ENCODE data around the gene NR1D2.

DNA sequence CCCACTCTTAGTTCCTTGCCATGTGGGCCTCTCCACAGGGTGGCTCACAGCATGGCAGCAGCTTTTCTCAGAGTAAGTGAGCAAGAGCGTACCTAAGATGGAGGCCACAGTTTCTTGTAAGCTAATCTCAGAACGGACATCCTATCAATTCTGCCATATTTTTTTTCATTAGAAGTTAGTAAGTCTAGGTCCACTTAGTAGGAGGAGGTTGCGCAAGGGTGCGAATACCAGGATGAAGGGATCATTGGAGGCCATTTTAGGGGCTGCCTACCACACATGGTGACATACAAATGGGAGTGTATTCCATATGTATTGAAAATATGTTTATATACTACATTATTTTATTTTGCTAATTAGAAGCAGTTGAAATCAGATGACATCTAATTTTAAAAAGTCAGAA is 31.5 kb downstream of the NR1D2 start:
- no peak for TF ChIP-seq EZH2 (IDR thresholded peaks at IDR 0.05; ENCODE audit: borderline replicate concordance, low read depth, low read length, poor library complexity, severe bottlenecking)
- TF ChIP-seq, protein P1, sequence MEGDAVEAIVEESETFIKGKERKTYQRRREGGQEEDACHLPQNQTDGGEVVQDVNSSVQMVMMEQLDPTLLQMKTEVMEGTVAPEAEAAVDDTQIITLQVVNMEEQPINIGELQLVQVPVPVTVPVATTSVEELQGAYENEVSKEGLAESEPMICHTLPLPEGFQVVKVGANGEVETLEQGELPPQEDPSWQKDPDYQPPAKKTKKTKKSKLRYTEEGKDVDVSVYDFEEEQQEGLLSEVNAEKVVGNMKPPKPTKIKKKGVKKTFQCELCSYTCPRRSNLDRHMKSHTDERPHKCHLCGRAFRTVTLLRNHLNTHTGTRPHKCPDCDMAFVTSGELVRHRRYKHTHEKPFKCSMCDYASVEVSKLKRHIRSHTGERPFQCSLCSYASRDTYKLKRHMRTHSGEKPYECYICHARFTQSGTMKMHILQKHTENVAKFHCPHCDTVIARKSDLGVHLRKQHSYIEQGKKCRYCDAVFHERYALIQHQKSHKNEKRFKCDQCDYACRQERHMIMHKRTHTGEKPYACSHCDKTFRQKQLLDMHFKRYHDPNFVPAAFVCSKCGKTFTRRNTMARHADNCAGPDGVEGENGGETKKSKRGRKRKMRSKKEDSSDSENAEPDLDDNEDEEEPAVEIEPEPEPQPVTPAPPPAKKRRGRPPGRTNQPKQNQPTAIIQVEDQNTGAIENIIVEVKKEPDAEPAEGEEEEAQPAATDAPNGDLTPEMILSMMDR (conservative IDR thresholded peaks at IDR 0.05; ENCODE audit: low read depth, low read length): no peak

All from A673 (cell line).